Spleen (tissue), 7 donors: ENCODE data around the gene CDK11A.
"Not testable (repeated sequence)": the region's sequence is repeated elsewhere in the genome, so short reads cannot be mapped to it uniquely, and the experiment has no call there.

Source experiments
- CTCF ChIP-seq, 11 experiments: fragments of 200-600 bp in 7 of 11; fragments of 450-650 bp in 4 of 11; sonication (generic) in 4 of 11; IDR thresholded peaks in 8 of 11; conservative IDR thresholded peaks in 3 of 11; 1 replicate in 7 of 11; 2 replicates in 4 of 11; pipeline versions ENCODE4 v1.4.0 to v1.8.0; 2016 to 2021; ENCODE audit warnings: antibody characterized with exemption in 11 of 11, inconsistent platforms in 4 of 11, mild to moderate bottlenecking in 1 of 11
- POLR2A ChIP-seq, 3 donors: fragments of 450-650 bp; IDR thresholded peaks; one replicate each; pipeline ENCODE4 v1.5.1; 2017; ENCODE audit warnings: antibody characterized with exemption in 3 of 3, mild to moderate bottlenecking in 1 of 3
- POLR2AphosphoS5 ChIP-seq, 3 donors: sonication (generic); formaldehyde crosslinking; IDR thresholded peaks; one replicate each; pipeline ENCODE4 v1.5.1; 2017; ENCODE audit warnings: antibody characterized with exemption in 3 of 3
- donor health status: DM: no; HTN: no; CAD: no; lungs with moderate emphysema.
- donor health status: DM: no; HTN: no; CAD: no.
- donor health status: DM: no; HTN: no; CAD: no.

- not testable (repeated sequence) for TF ChIP-seq CTCF (IDR thresholded peaks at IDR 0.05 in 8 of 11, conservative IDR thresholded peaks at IDR 0.05 in 3 of 11); POLR2A (IDR thresholded peaks at IDR 0.05); POLR2AphosphoS5 (IDR thresholded peaks at IDR 0.05)
Observed at GRCh38 chr1:1741013-1741412, 16.9 kb upstream of the CDK11A start.
